COR-L47 (cell line): ENCODE results near the gene TOGARAM2.
"Not testable (repeated sequence)": the region's sequence is repeated elsewhere in the genome, so short reads cannot be mapped to it uniquely, and the experiment has no call there.

Experiments
- DNase-seq: peaks from one replicate; lab custom pipeline; 2025; lab: John Stamatoyannopoulos, UW

The TOGARAM2 gene

DNA sequence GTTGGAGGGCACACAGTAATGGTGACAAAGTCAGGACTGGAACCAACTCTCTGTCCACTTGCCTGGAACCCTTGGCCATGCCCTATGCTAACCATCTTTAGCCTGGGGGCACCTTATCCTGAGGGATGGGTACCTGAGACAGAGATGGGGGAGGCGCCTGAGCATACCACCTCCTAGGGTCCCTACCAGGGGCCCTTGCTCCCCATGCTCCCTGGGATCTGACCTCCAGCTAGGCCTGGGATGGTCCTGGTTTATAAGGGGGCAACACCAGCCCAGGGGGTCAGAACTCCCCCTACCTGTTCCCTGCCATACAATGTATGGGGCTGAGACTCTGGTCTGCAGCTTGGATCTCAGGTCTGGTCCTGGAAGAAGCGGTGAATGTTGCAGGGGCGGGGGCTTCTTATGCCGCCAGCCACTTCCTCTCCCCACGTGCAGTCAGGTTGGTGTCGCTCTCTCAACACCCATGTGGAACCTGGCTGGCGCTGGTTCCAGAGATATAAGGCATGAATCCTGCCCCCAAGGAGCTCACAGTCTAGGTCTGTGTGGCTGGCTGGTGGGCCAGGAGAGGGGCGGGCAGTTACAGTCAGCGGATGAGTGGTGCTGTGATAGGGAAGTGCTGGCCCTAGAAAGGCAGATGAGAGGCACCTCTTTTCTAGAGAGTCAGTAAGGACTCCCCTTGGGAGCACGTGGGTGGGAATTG lies 3.8 kb upstream of the TOGARAM2 start:
- no peak for DNase-seq

DNA sequence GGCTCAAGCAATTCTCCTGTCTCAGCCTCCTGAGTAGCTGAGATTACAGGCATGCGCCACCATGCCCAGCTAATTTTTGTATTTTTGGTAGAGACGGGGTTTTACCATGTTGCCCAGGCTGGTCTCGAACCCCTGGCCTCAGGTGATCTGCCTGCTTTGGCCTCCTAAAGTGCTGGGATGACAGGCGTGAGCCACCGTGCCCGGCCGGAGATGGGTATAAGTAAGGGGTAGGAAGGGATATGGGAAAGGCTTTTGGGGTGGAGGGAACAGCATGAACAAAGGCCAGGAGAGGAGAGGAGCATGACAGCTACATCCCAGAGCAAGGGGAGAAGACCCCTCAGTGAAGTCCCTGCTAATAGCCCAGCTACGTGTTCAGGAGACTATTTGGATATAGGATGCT lies 3.1 kb upstream of the TOGARAM2 start:
- DNase-seq = not testable (repeated sequence)

DNA sequence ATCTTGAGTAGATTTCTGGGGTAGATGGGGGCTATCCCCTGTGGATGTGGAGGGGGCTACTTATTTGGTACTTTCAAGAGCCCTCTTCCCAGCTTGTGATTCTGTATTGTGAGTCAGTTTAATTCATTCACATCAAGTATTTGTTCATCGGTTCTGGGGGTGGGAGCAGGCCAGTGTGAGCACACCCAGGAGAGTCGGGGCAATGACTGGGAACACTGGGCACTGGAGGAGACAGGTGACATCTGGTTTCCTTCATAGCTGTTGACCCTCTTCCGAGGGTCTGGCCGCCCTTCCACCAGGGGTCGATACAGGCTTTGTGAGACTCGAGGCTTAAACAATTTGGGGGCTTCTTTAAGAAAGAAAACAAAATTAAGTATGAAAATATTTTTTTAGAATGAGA lies 2.5 kb upstream of the TOGARAM2 start:
- DNase-seq = no peak

DNA sequence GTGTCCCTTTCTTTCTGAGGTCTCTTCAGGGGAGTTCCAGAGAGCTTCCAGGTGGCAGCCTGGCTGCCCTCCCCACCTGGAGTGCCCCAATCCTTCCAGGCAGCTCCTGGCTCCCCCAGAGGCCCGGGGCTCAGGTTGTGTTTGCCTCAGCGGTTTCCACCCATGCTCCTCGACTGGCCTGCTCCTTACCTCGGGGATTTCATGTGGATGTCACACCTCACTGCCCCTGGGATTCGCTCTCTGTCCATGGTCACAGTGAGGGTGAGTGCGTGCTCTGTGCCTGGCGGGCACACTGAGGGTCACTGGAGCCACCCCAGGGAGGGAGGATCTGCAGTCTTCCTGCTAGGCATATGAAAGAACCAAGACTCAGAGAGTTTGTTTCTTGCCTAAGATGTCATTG lies 2.1 kb upstream of the TOGARAM2 start:
- no peak for DNase-seq

DNA sequence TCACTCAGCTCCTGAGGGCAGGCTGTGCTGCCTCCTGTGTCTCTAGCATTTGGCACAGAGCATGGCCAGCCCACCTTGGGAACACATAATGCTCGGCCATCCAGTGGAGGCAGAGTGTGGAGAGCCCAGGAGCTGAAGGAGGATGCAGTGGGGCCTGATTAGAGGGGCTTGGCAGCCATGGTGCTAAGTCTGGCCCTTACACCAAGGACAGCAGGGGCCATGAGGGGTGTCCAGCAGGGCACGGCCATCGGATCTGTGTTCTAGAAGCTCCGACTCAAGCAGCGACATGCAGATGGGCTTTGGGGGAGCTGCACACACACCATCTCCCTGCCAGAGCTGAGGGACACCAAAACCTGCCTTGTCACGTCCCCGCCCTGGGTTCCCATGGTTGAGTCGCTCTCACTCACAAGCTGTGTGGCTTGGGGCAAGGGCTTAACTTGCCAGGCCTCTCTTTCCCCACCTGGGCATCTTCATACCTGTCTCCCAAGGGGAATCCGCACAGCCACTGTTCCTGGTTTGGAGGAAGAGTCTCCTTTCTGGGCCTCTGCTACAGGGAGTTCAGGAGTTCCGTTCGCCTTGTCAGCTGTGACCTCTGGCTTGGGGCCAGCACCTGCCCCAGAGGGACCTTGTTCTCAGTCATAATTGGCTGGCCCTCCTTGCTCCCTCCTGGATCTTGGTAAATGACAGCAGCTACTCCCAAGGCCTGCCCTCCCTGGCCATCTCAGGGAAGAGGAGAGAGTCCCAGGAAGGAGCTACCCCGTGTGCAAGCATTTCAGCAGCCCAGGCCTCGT lies 1.3 kb upstream of the TOGARAM2 start:
- DNase-seq = no peak

DNA sequence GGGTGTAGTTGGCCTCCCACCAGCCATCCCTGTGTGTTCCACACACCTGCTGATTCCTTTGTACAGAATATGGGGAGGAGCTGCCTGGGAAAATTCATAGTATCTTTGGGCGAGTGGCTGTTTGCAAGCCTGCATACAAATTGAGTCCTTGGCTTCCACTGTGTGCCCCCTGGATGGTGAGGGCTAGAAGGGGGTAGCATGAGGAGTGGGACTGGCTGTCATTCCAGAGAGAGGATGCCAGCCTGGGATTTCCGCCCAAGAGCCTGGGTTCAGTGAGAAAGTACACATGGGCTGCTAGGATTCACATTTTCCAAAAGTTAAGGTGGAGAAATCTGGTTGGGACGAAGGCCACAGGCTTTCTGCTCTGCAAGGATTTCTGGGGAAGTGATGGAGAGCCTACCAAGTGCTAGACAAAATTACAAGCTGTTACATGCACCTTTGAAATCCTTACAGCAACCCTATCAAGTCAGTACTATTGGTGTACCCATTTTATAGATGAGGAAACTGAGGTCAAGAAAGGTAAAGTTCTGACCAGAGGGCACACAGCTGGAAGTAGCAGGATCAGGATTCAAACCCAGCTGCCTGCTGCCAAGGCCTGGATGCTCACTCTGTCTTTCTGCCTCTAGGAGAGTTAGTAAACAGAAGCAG lies 606 bp upstream of the TOGARAM2 start:
- no peak for DNase-seq

DNA sequence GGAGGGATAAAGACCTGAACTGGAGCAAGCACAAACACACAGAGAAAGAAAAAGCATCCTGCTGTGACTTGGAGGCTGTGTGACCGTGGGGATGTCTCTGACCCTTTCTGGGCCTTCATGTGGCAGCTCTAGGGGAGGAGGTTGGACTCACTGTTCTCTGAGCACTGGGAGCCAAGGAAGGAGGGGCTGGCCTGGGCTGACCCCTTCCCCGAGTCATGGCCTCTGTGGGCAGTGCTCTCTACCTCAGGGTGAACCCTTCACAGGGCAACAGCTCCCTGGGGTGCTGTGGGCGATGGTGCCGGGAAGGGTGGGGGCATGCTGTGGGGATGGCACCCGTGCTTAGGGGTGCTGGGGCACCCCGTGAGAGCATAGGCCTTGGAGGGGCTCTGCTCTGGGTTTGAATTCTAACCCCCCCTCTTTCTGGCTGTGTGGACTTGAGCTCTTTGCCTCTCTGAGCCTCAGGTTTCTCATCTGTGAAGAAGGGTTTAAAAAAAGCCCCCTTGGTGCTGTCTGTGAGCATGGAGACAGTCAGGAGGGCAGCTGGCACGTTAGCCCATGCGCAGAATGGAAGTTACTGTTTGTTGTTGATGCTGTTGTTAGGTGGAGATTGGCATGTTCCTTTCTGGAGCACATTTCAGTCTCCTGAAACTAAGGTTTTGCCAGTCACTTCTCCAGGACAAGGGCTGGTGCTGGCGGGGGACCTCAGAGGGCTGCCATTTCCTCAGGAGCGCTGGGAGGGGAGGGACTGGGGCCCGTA lies 700 bp downstream of the TOGARAM2 start:
- DNase-seq = no peak

DNA sequence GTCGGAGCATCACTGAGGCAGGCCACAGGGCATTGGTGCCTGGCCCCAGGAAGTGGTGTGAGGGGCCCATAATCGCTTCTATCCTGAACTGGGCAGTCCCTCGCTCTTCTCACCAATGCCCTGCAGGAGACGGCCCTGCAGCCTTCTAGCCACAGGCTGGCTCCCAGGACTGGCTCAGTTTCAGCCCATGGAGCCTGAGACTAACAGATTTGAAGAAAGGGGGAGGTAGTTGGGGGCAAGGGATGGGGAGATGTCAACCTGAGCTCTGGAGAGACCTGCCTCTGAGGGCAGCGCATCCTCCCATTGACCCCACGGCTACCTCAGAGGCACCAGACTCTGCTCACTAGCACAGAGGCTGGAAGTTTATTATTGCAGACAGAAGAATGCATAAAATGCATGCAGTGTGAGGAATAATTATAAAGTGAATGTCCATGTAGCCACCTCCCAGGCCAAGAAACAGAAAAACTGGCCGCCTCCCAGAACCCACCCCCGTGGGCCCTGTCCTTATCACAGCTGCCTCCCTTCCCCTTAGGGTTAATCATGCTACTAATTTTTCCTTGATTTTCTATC lies 1.4 kb downstream of the TOGARAM2 start:
- no peak for DNase-seq

DNA sequence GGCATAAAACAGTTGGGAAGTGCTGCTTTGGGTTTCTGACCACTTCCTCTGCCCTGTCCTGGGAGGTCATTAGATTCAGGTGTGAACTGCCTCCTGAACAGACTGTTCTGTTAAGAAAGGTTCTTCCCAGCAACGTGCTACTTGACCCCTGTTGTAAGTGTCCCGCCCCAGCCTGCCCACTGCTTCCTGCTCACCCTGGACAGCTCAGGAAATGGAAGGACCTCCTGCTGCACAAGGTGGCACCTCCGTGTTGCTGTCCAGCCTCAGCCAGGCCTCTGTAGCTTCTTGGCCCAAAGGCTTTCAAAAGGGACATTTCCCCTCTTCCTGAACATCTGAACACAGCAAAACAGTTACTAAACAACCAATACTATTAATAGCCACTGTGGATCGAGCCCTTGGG lies 5.3 kb downstream of the TOGARAM2 start:
- no peak for DNase-seq

DNA sequence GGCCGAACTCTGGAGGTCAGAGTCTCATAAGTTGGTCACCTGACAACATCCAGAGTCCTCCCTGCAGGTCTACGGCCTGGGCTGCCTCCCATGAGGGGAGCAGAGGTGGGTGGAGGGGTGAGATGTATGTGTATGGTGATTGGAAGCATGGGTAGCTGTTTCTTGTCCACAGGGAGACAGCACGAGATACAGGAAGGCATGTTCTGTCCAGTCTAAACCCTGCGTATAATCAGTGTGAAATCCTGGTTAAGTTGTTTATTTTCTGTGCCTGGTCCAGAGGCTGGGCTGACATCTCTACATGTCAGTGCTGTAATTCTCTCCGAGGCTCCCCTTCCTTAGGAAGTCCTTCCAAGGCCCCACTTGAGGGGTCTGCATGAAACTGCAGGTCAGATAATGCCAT lies 8.9 kb downstream of the TOGARAM2 start:
- DNase-seq = no peak

DNA sequence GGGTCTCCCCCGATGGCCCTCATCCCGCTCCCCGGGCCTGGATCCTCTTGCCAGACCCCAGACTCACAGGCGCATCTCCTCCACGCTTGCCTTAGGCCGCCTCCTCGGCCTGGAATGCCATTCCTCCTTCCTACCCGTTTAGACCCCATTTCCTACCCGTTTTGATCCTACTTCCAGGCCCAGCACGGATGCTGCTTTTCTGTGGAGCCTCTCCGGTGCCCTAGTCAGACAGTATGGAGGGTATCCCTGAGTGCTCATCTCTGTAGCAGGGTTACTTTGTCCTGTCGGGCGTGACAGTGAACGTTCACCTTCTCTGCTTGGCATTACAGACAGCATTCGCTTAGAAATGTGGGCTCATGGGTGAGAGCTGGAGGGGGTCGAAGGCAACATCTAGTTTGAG lies 9.3 kb downstream of the TOGARAM2 start:
- DNase-seq = no peak

DNA sequence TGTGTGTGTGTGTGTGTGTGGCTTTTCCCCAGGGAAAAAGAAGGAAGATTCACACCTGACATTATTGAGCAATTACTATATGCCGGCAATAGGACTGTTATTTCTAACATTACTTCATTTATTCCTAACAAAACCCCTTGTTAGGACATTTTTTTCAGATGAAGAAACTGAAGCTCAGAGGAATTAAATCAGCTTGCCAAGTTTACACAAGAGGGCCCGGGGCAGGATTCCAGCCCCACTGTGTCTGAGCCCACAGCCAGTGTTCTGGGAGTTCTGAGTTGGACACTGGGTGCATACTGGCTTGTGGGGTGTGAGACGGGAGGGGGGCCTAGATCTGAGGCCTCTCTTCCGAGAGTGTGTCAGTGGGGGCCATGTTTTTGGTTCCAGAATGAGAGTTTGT lies 9.9 kb downstream of the TOGARAM2 start:
- no peak for DNase-seq

DNA sequence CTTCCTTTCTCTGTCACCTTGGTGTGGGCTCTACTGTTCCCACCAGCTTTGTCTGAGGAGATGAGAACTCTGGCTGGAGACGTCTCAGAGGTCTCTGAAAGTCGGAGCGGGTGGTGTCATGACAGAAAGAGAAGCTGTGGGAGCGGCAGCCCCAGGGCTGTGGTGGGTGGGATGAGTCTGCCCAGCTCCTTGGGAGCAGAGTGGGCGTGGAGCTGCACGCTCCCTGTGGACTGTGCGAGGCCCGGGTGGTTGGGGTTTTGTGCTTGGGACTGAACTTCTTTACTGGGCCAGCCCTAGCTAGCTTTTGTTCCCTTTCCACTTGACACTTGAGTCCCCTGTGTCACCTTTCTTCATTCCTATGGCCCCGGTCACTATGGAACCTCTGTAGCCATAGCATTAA lies 10.4 kb downstream of the TOGARAM2 start:
- DNase-seq = no peak

DNA sequence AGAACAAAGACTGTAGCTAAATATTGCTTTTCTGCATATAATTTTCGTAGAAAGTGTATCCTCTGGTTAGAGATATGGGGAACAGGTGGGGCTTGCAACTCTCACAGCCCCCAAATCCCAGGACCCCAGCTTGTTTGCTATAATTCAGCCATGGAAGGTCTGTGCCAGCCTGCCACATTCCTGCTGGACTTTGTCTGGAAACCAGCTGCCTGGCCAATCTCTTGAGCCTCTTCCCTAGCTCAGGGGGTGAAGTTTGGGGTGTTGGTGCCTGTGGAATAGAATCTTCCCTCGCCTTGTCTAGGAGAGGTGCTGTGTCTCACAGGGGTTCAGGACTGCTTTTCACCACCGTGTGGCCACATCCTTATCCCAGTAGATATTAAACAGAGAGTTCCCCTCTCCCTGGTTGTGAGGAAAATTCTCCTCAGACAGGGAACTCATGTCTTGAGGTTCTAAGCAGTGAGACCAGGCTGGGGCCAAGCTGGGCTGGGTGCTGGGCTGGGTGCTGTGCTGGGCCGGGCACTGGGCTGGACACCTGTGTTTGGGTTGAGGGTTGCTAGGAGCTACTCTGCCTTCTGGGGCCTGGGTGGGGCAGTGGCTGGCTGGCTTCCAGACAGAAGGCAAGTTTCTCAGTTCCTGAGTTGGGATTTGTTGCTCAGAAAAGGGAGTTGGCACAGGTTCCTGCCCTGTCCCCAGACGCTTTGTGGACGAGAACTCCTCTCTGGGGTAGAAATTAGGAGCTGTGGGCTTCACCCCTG lies 12.3 kb downstream of the TOGARAM2 start:
- peak; percentile 62 for DNase-seq

DNA sequence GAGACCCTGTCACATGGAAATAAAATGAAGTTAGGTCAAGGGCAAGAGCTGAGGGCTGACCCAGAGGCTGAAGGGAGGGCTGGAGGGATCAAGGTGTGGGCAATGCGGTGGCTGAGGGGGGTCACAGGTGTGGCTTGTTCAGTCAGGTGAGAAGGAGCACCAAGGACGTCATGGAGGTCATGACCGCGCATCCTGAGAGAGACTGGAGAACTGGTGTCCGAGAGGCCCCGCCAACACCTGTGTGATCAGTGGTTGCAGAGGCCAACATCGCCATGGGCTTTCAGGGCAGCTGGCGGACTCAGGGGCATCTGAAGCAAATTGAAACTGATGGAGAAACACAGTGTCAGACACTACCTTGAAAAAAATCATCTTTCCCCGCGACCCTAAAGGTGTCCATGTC lies 13.0 kb downstream of the TOGARAM2 start:
- DNase-seq = no peak

DNA sequence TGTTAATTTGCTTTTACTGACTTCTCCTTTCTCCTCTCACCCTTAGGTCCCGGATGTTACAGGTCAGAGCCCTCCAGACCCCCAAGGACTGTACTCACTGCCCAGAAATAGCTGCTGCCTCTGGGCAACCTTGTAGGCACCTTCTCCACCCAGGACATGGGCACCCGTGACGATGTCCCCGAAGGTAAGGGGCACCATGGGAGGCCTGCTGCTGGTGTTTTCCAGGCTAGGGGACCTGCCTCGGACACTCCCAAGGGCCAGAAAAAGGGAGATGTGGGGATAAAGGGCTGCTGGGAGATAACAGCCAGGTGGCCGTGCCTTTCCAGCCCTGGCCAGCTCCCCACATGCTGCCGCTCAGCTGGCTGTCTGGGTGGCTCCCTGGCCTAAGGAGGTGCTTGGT lies 13.6 kb downstream of the TOGARAM2 start:
- no peak for DNase-seq

DNA sequence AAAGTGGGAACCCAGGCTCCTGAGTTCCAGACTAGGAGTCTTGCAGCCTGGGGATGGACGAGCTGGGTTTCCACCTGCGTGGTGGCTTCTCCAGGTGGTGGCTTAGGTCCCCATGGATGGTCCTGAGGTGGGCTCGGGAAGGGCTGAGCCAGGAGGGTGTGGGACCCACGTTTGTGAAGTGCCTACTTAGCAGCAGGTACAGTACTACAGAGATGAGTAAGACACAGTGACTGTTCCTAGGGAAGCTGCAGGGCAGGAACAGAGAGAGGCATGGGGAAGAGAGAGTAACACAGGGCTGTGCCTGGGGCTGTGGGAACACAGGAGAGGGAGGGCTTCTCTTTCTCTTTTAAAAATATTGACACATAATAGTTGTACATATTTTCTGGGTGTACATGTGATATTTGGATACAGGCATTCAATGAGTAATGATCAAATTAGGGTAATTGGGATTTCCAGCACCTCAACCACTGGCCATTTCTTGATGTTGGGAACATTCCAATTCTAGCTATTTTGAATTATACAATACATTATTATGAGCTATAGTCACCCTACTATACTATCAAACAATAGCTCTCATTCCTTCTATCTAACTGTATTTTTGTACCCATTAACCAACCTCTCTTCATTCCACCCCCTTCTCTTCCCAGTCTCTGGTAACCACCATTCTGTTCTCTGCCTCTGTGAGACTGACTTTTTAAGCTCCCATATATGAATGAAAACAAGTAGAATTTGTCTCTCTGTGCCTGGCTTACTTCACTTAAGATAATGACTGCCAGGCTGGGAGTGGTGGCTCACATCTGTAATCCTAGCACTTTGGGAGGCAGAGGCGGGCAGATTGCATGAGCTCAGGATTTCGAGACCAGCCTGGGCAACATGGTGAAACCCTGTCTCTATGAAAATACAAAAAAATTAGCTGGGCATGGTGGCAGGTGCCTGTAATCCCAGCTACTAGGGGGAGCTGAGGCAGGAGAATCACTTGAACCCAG lies 15.0 kb downstream of the TOGARAM2 start:
- DNase-seq = no peak

DNA sequence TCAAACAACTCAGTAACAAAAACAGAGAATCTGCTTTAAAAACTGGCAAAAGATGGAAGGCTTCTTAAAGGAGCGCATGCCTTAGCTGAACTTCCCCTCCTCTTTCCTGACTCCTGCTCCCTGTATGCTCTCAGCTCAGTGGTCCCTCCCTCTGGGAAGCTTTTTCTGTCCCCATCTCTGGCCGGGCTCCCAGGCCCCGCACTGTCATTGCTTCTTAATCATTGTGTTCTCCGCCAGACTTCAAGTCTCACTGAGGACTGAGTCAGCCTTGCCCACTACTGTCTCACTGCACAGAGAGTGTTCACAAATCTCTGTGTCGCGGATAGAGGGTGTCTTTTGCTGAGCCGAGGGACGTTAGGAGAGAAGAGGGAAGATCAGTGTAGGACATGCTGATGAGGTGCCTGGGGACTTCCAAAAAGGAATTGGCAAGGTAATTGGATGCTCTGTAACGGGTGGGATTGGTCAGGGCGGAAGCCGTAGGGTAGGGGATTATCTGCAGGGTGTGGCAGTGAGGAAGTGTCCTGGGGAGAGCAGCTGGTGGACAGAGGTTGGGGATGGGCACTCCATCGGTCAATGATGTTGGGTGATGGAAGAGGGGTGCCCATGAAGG lies 16.2 kb downstream of the TOGARAM2 start:
- DNase-seq = peak; percentile 27

DNA sequence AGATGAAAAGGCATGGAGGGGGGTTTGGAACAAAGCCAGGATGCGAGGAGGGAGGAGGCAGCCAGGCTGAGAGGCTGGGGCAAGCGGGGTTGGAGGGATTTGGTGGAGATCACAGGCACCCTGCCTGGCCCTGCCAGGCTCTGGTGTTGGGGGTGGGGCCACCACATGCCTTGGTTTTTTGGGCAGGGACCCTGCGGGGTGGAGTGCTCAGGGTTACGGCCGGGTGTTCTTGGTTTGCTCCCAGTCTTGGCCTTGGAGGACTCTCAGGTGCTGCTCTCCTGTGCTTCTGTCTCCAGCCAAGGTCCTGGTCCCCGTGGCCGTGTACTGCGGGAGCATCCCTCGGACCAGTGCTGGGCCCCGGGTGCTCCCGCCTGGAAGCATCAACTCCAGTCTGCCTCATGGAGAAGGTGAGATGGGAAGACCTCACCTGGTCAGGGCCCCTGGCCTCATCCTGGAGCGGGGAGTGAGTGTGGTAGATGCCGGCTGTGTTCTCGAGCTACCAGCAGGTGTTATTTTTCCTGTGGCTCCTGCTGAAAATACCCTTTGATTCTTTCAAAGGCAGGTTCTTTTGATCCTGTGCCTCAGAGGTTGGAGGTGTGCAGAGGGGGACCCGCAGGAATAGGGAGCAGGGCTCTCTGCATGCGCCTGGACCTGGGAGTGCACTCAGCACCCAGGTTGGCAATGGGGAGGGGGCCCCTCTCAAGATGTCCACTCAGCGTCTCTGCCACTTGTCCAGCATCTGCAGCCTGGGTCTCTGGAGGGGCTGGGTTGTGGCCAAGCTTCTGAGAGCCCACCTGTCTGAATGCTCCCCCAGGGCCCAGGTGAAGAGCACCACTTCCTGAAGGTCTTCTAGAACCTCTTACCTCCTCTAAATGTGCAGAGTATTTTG lies 17.0 kb downstream of the TOGARAM2 start:
- DNase-seq = no peak
